MM.1S (cell line): ENCODE results near the gene CMTM3.

Experiments
- CTCF ChIP-seq: fragments of 300-600 bp; sonication (generic); IDR thresholded peaks from 2 replicates; pipeline ENCODE4 v1.5.1; 2016; ENCODE audit warnings: antibody characterized with exemption, low read length, mixed read lengths
- EZH2 ChIP-seq: fragments of 300-600 bp; sonication (generic); optimal IDR thresholded peaks from 2 replicates; pipeline ENCODE3; 2017; ENCODE audit warnings: low read depth, mild to moderate bottlenecking, antibody characterized with exemption, low read length, mixed read lengths
- EZH2phosphoT487 ChIP-seq: fragments of 300-600 bp; sonication (generic); IDR thresholded peaks from 2 replicates; pipeline ENCODE4 v1.6.1; 2018; ENCODE audit warnings: antibody characterized with exemption, low read length

DNA sequence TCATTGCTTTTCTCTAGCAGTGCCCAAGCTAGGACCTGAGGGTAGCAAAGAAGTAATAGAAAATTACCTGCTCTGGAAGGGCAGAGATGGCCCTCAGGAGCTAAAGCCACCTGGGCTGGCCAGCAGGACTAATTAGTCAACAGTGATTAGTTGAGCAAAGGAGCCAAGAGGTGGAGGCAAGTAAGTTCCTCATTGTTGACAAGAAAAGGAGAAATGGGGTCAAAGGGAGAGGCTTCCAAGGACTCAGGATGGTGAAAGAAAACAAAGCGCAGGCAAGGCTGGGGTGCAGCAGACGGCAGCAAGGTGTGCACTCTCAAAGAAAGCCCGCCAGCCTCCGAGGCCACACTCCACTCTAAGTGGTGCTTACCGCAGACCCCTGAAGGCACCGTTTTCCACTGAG lies 47.5 kb downstream of the CMTM3 start:
- TF ChIP-seq CTCF (no peak), EZH2 (no peak), EZH2phosphoT487 (no peak)
